PC-9 (cell line): ENCODE results near the gene IGSF8.

Experiments
- CTCF ChIP-seq: fragments of 200-600 bp; sonication (generic); conservative IDR thresholded peaks from 2 replicates; pipeline ENCODE4 v1.6.1; 2017; ENCODE audit warnings: mixed run types, antibody characterized with exemption, mild to moderate bottlenecking, moderate library complexity
- EZH2 ChIP-seq: fragments of 200-600 bp; sonication (generic); IDR thresholded peaks from 2 replicates; pipeline ENCODE4 v1.8.0; 2017; ENCODE audit warnings: antibody characterized with exemption, low read depth

- TF ChIP-seq CTCF = no peak
- no peak for TF ChIP-seq EZH2
Observed at GRCh38 chr1:160093624-160094290, 4.7 kb downstream of the IGSF8 start.
